GM23338 (cell line): ENCODE measurements around the gene SHKBP1. TPM values are rescaled to one million over a fixed set of nuclear protein-coding genes. Genes with fewer than 3 reads are reported as not detected.

ENCODE experiments used
- ATAC-seq: fragments of 200-7000 bp; cut with Tn5 transposase; 3 replicates; pipeline ENCODE4 v1.9.1; 2020
- DNase-seq: peaks from one replicate; pipeline ENCODE4 v3.0.0-alpha.2; 2015; ENCODE audit warnings: low spot score
- H2AFZ ChIP-seq: fragments of 200-600 bp; sonication (generic); 2 replicates; pipeline ENCODE4 v1.8.0; 2016; ENCODE audit warnings: antibody characterized with exemption, mild to moderate bottlenecking, moderate library complexity
- H3F3A ChIP-seq: fragments of 200-600 bp; sonication (generic); replicated peaks from 2 replicates; pipeline ENCODE4 v1.8.0; 2017; ENCODE audit warnings: antibody characterized with exemption, mixed run types, low read depth
- H3K27ac ChIP-seq: fragments of 200-600 bp; sonication (generic); 2 replicates; pipeline ENCODE4 v1.6.1; 2016; ENCODE audit warnings: low read depth
- H3K27me3 ChIP-seq: fragments of 200-600 bp; sonication (generic); 2 replicates; pipeline ENCODE4 v1.8.0; 2016; ENCODE audit warnings: mild to moderate bottlenecking, mixed run types, moderate library complexity; ENCODE audit not compliant: insufficient read depth
- H3K36me3 ChIP-seq: fragments of 200-600 bp; sonication (generic); 2 replicates; pipeline ENCODE4 v1.8.0; 2016; ENCODE audit warnings: mild to moderate bottlenecking; ENCODE audit not compliant: insufficient read depth
- H3K4me1 ChIP-seq: fragments of 200-600 bp; sonication (generic); 2 replicates; pipeline ENCODE4 v1.8.0; 2016; ENCODE audit warnings: mild to moderate bottlenecking, moderate library complexity; ENCODE audit not compliant: insufficient read depth
- H3K4me2 ChIP-seq: fragments of 200-600 bp; sonication (generic); 2 replicates; pipeline ENCODE4 v1.7.1; 2017; ENCODE audit warnings: mixed run types
- H3K4me3 ChIP-seq: fragments of 200-600 bp; sonication (generic); 2 replicates; pipeline ENCODE4 v1.6.1; 2016; ENCODE audit warnings: mixed run types
- H3K79me2 ChIP-seq: fragments of 200-600 bp; sonication (generic); replicated peaks from 2 replicates; pipeline ENCODE4 v1.8.0; 2017; ENCODE audit warnings: mild to moderate bottlenecking; ENCODE audit not compliant: insufficient read depth
- H3K9me2 ChIP-seq: fragments of 200-600 bp; sonication (generic); 2 replicates; pipeline ENCODE4 v1.8.0; 2017; ENCODE audit not compliant: insufficient read depth
- H4K20me1 ChIP-seq: fragments of 200-600 bp; sonication (generic); replicated peaks from 2 replicates; pipeline ENCODE4 v1.8.0; 2017; ENCODE audit warnings: mild to moderate bottlenecking; ENCODE audit not compliant: insufficient read depth
- H3K27ac Mint-ChIP-seq: 2 replicates; pipeline ENCODE4 v1.8.0; 2020; ENCODE audit warnings: inconsistent platforms, mild to moderate bottlenecking, moderate library complexity, mixed read lengths
- H3K27me3 Mint-ChIP-seq: 3 replicates; pipeline ENCODE4 v1.8.0; 2022; ENCODE audit warnings: low read depth, mild to moderate bottlenecking, moderate library complexity, mixed read lengths, inconsistent platforms; ENCODE audit not compliant: insufficient read depth, poor library complexity
- H3K36me3 Mint-ChIP-seq: 3 replicates; pipeline ENCODE4 v1.8.0; 2021; ENCODE audit warnings: low read depth, mild to moderate bottlenecking, inconsistent platforms, moderate library complexity, mixed read lengths
- H3K4me1 Mint-ChIP-seq: 3 replicates; pipeline ENCODE4 v1.8.0; 2020; ENCODE audit warnings: mild to moderate bottlenecking, inconsistent platforms, mixed read lengths
- H3K4me3 Mint-ChIP-seq: 3 replicates; pipeline ENCODE4 v1.8.0; 2021; ENCODE audit warnings: moderate library complexity, mild to moderate bottlenecking, inconsistent platforms, mixed read lengths
- H3K9me3 Mint-ChIP-seq: 3 replicates; pipeline ENCODE4 v1.8.0; 2020; ENCODE audit warnings: moderate library complexity, mild to moderate bottlenecking, inconsistent platforms, mixed read lengths
- CREB1 ChIP-seq: fragments of 250-450 bp; sonication (Bioruptor Pico); IDR thresholded peaks from 2 replicates; pipeline ENCODE4 v1.5.0; 2020; ENCODE audit warnings: low read depth, mild to moderate bottlenecking, moderate library complexity
- ETS1 ChIP-seq: IDR thresholded peaks from 2 replicates; pipeline ENCODE4 v1.6.1; 2016; ENCODE audit warnings: antibody characterized with exemption
- EZH2 ChIP-seq: fragments of 200-600 bp; sonication (generic); IDR thresholded peaks from one replicate; pipeline ENCODE4 v1.8.0; 2017; ENCODE audit warnings: antibody characterized with exemption, mild to moderate bottlenecking, low read depth; ENCODE audit not compliant: unreplicated experiment
- EZH2phosphoT487 ChIP-seq: fragments of 200-600 bp; sonication (generic); IDR thresholded peaks from one replicate; pipeline ENCODE4 v1.8.1; 2018; ENCODE audit warnings: antibody characterized with exemption; ENCODE audit not compliant: unreplicated experiment
- JUNB ChIP-seq: IDR thresholded peaks from one replicate; pipeline ENCODE4 v1.6.1; 2016; ENCODE audit warnings: antibody characterized with exemption; ENCODE audit not compliant: unreplicated experiment
- NANOG ChIP-seq: IDR thresholded peaks from 2 replicates; pipeline ENCODE4 v1.6.1; 2016; ENCODE audit warnings: antibody characterized with exemption, borderline replicate concordance
- POLR2AphosphoS5 ChIP-seq: IDR thresholded peaks from 2 replicates; pipeline ENCODE4 v1.6.1; 2016; ENCODE audit warnings: antibody characterized with exemption, low read depth
- REST ChIP-seq: IDR thresholded peaks from one replicate; pipeline ENCODE4 v1.6.1; 2018; ENCODE audit warnings: antibody characterized with exemption; ENCODE audit not compliant: unreplicated experiment
- STAT1 ChIP-seq: IDR thresholded peaks from one replicate; pipeline ENCODE4 v1.6.1; 2016; ENCODE audit warnings: antibody characterized with exemption; ENCODE audit not compliant: unreplicated experiment
- ZNF114 ChIP-seq: fragments of 250-450 bp; sonication (Bioruptor Pico); IDR thresholded peaks from 2 replicates; pipeline ENCODE4 v1.5.0; 2020; ENCODE audit warnings: mild to moderate bottlenecking, moderate library complexity
- ZNF331 ChIP-seq: fragments of 250-450 bp; sonication (Bioruptor Pico); IDR thresholded peaks from 2 replicates; pipeline ENCODE4 v1.5.0; 2020; ENCODE audit warnings: low read depth, mild to moderate bottlenecking, moderate library complexity
- ZNF462 ChIP-seq: fragments of 250-450 bp; sonication (Bioruptor Pico); IDR thresholded peaks from 2 replicates; pipeline ENCODE4 v1.5.0; 2020; ENCODE audit warnings: mild to moderate bottlenecking, moderate library complexity
- polyA plus RNA-seq: library from polyadenylated mRNA; unstranded; fragments of >200 nt; fragmentation: Nextera tagmentation; extraction: Ambion mirVana; gene quantifications from 2 replicates; pipeline ENCODE4 v1.2.1, GENCODE V29; 2016
- total RNA-seq: library from RNA; depleted of rRNA; stranded (reverse); fragments of >200 nt; shearing (Covaris generic); gene quantifications from 2 replicates; pipeline ENCODE4 v1.2.3, GENCODE V29; 2014
- TF ChIP-seq, protein P1 (sequence below), 2 experiments: fragments of 200-600 bp in 1 of 2; sonication (generic) in 1 of 2; conservative IDR thresholded peaks; 2 replicates each; pipeline versions ENCODE4 v1.5.1 to v1.6.1; 2016 to 2017; ENCODE audit warnings: antibody characterized with exemption in 2 of 2, low read depth in 2 of 2, mild to moderate bottlenecking in 2 of 2, moderate library complexity in 1 of 2

SHKBP1 gene
- total and polyA plus RNA-seq, 2 experiments from 2014 or later = 63.2 to 69.8 TPM

DNA sequence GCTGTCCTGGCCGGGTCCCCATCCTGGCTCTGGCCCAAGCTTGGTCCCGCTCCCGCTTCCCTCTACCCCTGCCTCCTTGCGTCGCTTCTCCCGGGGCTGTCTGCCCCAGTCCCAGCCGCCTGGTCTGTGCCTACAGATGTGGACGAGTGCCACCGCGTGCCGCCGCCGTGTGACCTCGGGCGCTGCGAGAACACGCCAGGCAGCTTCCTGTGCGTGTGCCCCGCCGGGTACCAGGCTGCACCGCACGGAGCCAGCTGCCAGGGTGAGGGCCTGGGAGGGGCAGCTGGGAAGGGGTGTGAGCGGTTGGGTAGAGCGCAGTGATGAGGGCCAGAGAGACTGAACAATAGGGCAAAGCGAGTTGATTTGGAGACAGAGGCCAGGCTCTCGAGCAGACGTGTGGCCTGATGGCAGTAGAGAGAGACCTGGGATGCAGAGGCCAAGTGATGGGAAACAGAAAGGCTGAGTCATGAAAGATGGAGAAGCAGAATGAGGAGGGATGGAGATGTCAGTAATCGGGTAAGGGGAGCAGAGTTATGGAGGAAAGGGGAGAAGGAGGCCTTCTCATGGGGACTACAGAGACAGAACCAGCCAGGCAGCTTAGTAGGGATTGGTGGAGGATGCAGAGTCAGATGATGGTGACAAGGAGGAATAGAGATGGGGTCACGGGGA is 33.9 kb downstream of the SHKBP1 start:
- peak; percentile 42 for DNase-seq
- TF ChIP-seq ZNF462 (CRISPR knock-in tag) (no peak), EZH2 (no peak), NANOG (no peak), REST (no peak), STAT1 (no peak), JUNB (no peak), ZNF331 (CRISPR knock-in tag) (no peak), CREB1 (no peak), ZNF114 (no peak), POLR2AphosphoS5 (no peak), ETS1 (no peak), EZH2phosphoT487 (no peak)
- TF ChIP-seq, protein P1, sequence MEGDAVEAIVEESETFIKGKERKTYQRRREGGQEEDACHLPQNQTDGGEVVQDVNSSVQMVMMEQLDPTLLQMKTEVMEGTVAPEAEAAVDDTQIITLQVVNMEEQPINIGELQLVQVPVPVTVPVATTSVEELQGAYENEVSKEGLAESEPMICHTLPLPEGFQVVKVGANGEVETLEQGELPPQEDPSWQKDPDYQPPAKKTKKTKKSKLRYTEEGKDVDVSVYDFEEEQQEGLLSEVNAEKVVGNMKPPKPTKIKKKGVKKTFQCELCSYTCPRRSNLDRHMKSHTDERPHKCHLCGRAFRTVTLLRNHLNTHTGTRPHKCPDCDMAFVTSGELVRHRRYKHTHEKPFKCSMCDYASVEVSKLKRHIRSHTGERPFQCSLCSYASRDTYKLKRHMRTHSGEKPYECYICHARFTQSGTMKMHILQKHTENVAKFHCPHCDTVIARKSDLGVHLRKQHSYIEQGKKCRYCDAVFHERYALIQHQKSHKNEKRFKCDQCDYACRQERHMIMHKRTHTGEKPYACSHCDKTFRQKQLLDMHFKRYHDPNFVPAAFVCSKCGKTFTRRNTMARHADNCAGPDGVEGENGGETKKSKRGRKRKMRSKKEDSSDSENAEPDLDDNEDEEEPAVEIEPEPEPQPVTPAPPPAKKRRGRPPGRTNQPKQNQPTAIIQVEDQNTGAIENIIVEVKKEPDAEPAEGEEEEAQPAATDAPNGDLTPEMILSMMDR (conservative IDR thresholded peaks at IDR 0.05; ENCODE audit: low read depth in 2 of 2) = no peak
- H3K27ac ChIP-seq = no peak overlapping the region
- H3K36me3 ChIP-seq = no peaks in the 10 kb centered on the region
- H3K9me2 ChIP-seq = no peaks in the 10 kb centered on the region
- peak overlapping the region; percentile 80 for H3K4me3 Mint-ChIP-seq
- peaks cover 16% of the 10 kb centered on the region; the same call in 1 of the 2 replicates for H3K4me1 ChIP-seq
- H3K27me3 ChIP-seq = peaks cover 67% of the 10 kb centered on the region
- ATAC-seq = peak; percentile 0; the same call in 2 of the 3 replicates
- H3K36me3 Mint-ChIP-seq = peaks cover 7% of the 10 kb centered on the region; the same call in 2 of the 3 replicates
- H3F3A ChIP-seq = peaks cover 24% of the 10 kb centered on the region
- H3K4me1 Mint-ChIP-seq = peaks cover 44% of the 10 kb centered on the region
- peaks cover 3% of the 10 kb centered on the region for H4K20me1 ChIP-seq
- H3K27me3 Mint-ChIP-seq = peaks cover 75% of the 10 kb centered on the region
- no peak overlapping the region for H3K27ac Mint-ChIP-seq
- H3K4me3 ChIP-seq = peak overlapping the region; percentile 68
- H2AFZ ChIP-seq = no peak overlapping the region; the same call in 1 of the 2 replicates
- no peaks in the 10 kb centered on the region for H3K79me2 ChIP-seq
- peak overlapping the region; percentile 95 for H3K4me2 ChIP-seq
- H3K9me3 Mint-ChIP-seq = no peaks in the 10 kb centered on the region; the same call in none of the 3 replicates
